Activated CD4-positive, alpha-beta T cell treated with anti-CD3 and anti-CD28 coated beads, Interleukin-2, amount 10 ng/mL, durations not matched to agents 7 days and 5 days (primary cell): ENCODE results near the gene PRPF8. TPM values are rescaled to one million over a fixed set of nuclear protein-coding genes. Genes with fewer than 3 reads are reported as not detected.

Experiments
- CTCF ChIA-PET: fragments of 350-600 bp; sonication (Branson Sonifier 250); formaldehyde crosslinking; loops from one replicate; lab custom pipeline; 2021; ENCODE audit warnings: antibody characterized with exemption; lab: Charles Lee
- POLR2A ChIA-PET: fragments of 350-600 bp; sonication (Branson Sonifier 250); formaldehyde crosslinking; loops from one replicate; lab custom pipeline; 2021; ENCODE audit warnings: antibody characterized with exemption; lab: Charles Lee
- DNase-seq: peaks from one replicate; pipeline ENCODE4 v3.0.0-alpha.2; 2020
- H3K27ac Mint-ChIP-seq: one replicate; pipeline ENCODE4 v1.8.0; 2021; ENCODE audit warnings: mild to moderate bottlenecking, moderate library complexity, mixed read lengths
- H3K27me3 Mint-ChIP-seq: one replicate; pipeline ENCODE4 v1.8.0; 2021; ENCODE audit warnings: mixed read lengths
- H3K36me3 Mint-ChIP-seq: one replicate; pipeline ENCODE4 v1.8.0; 2021; ENCODE audit warnings: low read depth, mixed read lengths
- H3K4me1 Mint-ChIP-seq: one replicate; pipeline ENCODE4 v1.8.0; 2021; ENCODE audit warnings: mixed read lengths
- H3K4me3 Mint-ChIP-seq: one replicate; pipeline ENCODE4 v1.8.0; 2021; ENCODE audit warnings: mild to moderate bottlenecking, moderate library complexity, mixed read lengths
- H3K9me3 Mint-ChIP-seq: one replicate; pipeline ENCODE4 v1.8.0; 2021; ENCODE audit warnings: mixed read lengths
- total RNA-seq, 2 experiments: library from RNA; stranded (reverse); gene quantifications; one replicate each; pipeline ENCODE4 v1.2.3, GENCODE V29; 2021

Gene PRPF8
- total RNA-seq, 2 experiments from 2014 or later, result 302 to 316 TPM

GRCh38 chr17:1636732-1637285 lies 47.9 kb downstream of the PRPF8 start:
- POLR2A ChIA-PET, result no interaction called here
- Mint-ChIP-seq H3K9me3 (no peaks in the 10 kb centered on the region), H3K4me3 (no peak overlapping the region), H3K27ac (peak overlapping the region; percentile 36), H3K27me3 (peaks cover under 1% of the 10 kb centered on the region), H3K4me1 (no peaks in the 10 kb centered on the region), H3K36me3 (no peaks in the 10 kb centered on the region)
- no peak for DNase-seq
- CTCF ChIA-PET, result interaction anchor here (1.1 to 1.4 kb wide), 2 partner anchors 9 to 12 kb away, joined by 3 read pairs; partner anchors contain the start of gene SCARF1

DNA sequence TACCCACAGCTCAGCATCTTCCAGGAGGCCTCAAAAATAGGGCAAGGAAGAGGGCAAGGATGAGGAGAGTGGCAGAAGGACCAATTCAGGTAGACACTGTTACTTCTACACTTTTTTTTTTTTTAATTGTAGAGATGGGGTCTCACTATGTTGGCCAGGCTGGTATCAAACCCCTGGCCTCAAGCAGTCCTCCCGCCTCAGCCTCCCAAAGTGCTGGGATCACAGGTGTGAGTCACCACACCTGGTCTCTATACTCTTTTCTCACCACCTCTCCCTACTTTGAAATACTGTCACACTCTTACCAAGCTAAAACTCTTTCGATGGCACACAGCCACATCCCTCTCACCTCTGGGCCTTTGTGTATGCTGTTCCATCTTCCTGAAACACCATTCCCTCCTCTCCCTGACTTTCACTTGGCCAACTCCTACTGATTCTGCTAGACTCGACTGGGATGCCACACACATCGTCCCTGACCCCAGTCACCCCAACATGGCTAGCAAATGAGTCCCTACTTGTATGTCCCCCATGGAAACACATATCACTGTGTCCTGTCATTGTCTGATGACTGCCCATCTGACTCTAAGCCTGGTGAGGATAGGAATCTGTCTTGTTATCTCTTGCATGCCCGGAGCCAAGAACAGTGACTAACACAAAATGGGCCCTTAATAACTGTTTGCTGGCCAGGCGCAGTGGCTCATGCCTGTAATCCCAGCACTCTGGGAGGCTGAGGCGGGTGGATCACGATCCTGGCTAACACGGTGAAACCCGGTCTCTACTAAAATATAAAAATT lies 48.8 kb downstream of the PRPF8 start:
- DNase-seq, result no peak
- Mint-ChIP-seq H3K4me1 (no peaks in the 10 kb centered on the region), H3K4me3 (no peak overlapping the region), H3K27ac (no peak overlapping the region), H3K9me3 (no peaks in the 10 kb centered on the region), H3K27me3 (peaks cover 8% of the 10 kb centered on the region), H3K36me3 (no peaks in the 10 kb centered on the region)
- CTCF ChIA-PET, result interaction anchor here (0.6 to 1.2 kb wide), 5 partner anchors 9 to 21 kb away, joined by 3 to 4 read pairs (median 3); partner anchors contain the start of genes RILP and SCARF1
- POLR2A ChIA-PET, result no interaction called here

GRCh38 chr17:1634841-1635650 lies 49.6 kb downstream of the PRPF8 start:
- ChIA-PET POLR2A (no interaction called here), CTCF (interaction anchor here (0.6 to 1.2 kb wide), 4 partner anchors 9 to 20 kb away, joined by 3 to 4 read pairs (median 4); partner anchors contain the start of gene RILP)
- Mint-ChIP-seq H3K27ac (no peak overlapping the region), H3K4me1 (peaks cover 4% of the 10 kb centered on the region), H3K9me3 (no peaks in the 10 kb centered on the region), H3K27me3 (peaks cover 15% of the 10 kb centered on the region), H3K4me3 (no peak overlapping the region), H3K36me3 (no peaks in the 10 kb centered on the region)
- no peak for DNase-seq

- no peaks in the 10 kb centered on the region for H3K36me3 Mint-ChIP-seq
These were observed 54.0 kb downstream of the PRPF8 start for GRCh38 chr17:1630662-1631061.

DNA sequence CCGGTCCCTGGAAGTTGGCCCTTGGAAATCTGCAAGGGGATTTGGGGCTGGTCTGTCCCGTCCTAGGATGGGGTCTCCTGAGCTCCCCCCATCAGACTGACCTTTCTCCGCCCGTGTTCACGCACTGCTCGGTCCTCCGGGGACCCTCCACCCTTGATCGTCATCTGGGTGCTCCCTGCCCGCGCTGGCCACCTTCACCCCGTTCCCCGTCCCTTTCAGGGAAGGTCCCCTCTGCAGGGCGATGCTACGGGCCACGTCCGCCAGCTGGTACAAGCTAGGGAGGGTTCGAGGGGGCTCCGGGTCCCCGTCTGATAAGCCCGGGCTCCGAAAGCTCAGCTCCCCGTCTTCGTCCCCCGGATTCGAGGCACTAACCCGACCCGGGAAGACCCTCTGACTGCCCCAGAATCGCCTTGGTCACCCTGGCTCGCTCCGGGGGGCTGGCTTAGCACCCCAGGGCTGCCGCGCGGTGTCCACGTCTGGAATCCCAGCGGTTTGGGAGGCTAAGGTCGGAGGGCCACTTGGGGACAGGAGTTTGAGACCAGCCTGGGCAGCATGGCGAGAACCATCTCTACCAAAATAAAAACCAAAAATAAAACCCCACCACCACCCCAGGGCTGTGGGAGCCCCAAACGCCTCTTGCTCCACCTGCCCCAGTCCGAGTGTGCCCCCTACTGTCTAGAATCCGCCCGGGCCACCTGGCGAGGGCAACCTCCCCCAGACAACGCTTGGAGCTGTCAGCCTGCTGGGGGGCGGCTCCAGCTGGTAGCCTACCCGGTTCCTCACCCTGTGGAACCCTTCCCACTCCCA lies 55.0 kb downstream of the PRPF8 start:
- Mint-ChIP-seq H3K9me3 (no peaks in the 10 kb centered on the region), H3K27me3 (peaks cover 45% of the 10 kb centered on the region), H3K36me3 (no peaks in the 10 kb centered on the region), H3K4me1 (peaks cover 28% of the 10 kb centered on the region), H3K4me3 (peak overlapping the region; percentile 81), H3K27ac (peak overlapping the region; percentile 54)
- DNase-seq, result peak; percentile 78
- CTCF ChIA-PET, result interaction anchor here (0.6 to 2.4 kb wide), 17 partner anchors 10 to 279 kb away, joined by 3 to 22 read pairs (median 3); partner anchors contain the start of genes INPP5K and SCARF1
- POLR2A ChIA-PET, result no interaction called here

More at GRCh38 chr17:1630662-1631061, 54.0 kb downstream of the PRPF8 start:
- H3K4me1 Mint-ChIP-seq, result peaks cover 28% of the 10 kb centered on the region
- H3K9me3 Mint-ChIP-seq, result no peaks in the 10 kb centered on the region
- peak overlapping the region; percentile 81 for H3K4me3 Mint-ChIP-seq
- POLR2A ChIA-PET, result no interaction called here
- DNase-seq, result no peak
- CTCF ChIA-PET, result interaction anchor here (0.6 to 2.4 kb wide), 15 partner anchors 9 to 280 kb away, joined by 3 to 22 read pairs (median 3); partner anchors contain the start of genes INPP5K and SCARF1
- H3K27me3 Mint-ChIP-seq, result peaks cover 39% of the 10 kb centered on the region
- no peak overlapping the region for H3K27ac Mint-ChIP-seq

GRCh38 chr17:1628856-1629503 lies 55.7 kb downstream of the PRPF8 start:
- H3K36me3 Mint-ChIP-seq, result no peaks in the 10 kb centered on the region
- H3K4me1 Mint-ChIP-seq, result peaks cover 28% of the 10 kb centered on the region
- POLR2A ChIA-PET, result no interaction called here
- peak overlapping the region; percentile 90 for H3K27ac Mint-ChIP-seq
- H3K4me3 Mint-ChIP-seq, result peak overlapping the region; percentile 88
- H3K9me3 Mint-ChIP-seq, result no peaks in the 10 kb centered on the region
- peak; percentile 90 for DNase-seq
- H3K27me3 Mint-ChIP-seq, result peaks cover 45% of the 10 kb centered on the region
- CTCF ChIA-PET, result interaction anchor here (0.6 to 2.4 kb wide), 7 partner anchors 11 to 263 kb away, joined by 3 to 22 read pairs (median 5); partner anchors contain the start of gene RILP

- Mint-ChIP-seq H3K4me3 (peak within 1 kb of the TSS; percentile 88), H3K27me3 (peaks cover 45% of the 10 kb centered on the region), H3K4me1 (peaks cover 28% of the 10 kb centered on the region), H3K9me3 (no peaks in the 10 kb centered on the region), H3K36me3 (no peaks in the 10 kb centered on the region), H3K27ac (peak within 1 kb of the TSS; percentile 90)
- CTCF ChIA-PET, result interaction anchor here (1.3 to 2.4 kb wide), 3 partner anchors 12 to 22 kb away, joined by 3 to 22 read pairs (median 3); partner anchors contain the start of gene RILP
- peak; percentile 73 for DNase-seq
- POLR2A ChIA-PET, result interaction anchor here (0.5 kb wide), 1 partner anchor 99 kb away, joined by 4 read pairs; no protein-coding TSS in a partner anchor
These were observed 56.4 kb downstream of the PRPF8 start, which contains the start of gene SLC43A2 for GRCh38 chr17:1627982-1628855. TSS of gene SLC43A2 (minus strand) at chr17:1628834. CDS start at chr17:1627874, 960 bp downstream.

- Mint-ChIP-seq H3K36me3 (no peaks in the 10 kb centered on the region), H3K4me1 (peaks cover 28% of the 10 kb centered on the region), H3K27ac (no peak overlapping the region), H3K9me3 (no peaks in the 10 kb centered on the region), H3K4me3 (peak overlapping the region; percentile 47), H3K27me3 (peaks cover 45% of the 10 kb centered on the region)
- DNase-seq, result no peak
- POLR2A ChIA-PET, result interaction anchor here (0.5 kb wide), 1 partner anchor 100 kb away, joined by 4 read pairs; no protein-coding TSS in a partner anchor
- CTCF ChIA-PET, result interaction anchor here (0.9 to 1.3 kb wide), 2 partner anchors 20 to 23 kb away, joined by 3 read pairs; partner anchors contain the start of gene RILP
These were observed 57.3 kb downstream of the PRPF8 start for GRCh38 chr17:1627182-1627981.

DNA sequence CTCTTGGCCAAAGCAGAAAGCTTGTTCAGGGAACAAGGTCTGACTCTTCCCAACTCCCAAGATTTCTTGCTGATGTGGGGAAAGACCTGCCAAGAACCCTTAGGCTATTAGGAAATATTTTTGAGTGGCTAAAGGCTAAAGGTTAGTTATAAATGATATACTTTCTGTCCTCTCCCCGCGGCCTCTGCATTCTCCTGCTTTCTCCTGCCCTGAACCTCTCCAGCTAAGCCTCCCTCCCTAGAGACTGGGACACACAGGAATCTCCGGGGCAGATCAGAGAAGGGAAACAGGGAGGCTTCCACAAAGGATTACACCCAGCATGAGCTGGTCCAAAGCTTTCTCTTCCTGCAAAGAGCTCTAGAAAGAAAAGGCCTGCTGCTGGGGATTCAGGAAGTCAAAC lies 58.3 kb downstream of the PRPF8 start:
- H3K27me3 Mint-ChIP-seq, result peaks cover 41% of the 10 kb centered on the region
- peaks cover 28% of the 10 kb centered on the region for H3K4me1 Mint-ChIP-seq
- DNase-seq, result no peak
- no peak overlapping the region for H3K4me3 Mint-ChIP-seq
- POLR2A ChIA-PET, result no interaction called here
- no peaks in the 10 kb centered on the region for H3K36me3 Mint-ChIP-seq
- H3K27ac Mint-ChIP-seq, result no peak overlapping the region
- CTCF ChIA-PET, result interaction anchor here (0.9 to 1.2 kb wide), 2 partner anchors 19 to 37 kb away, joined by 3 to 4 read pairs; no protein-coding TSS in a partner anchor
- H3K9me3 Mint-ChIP-seq, result no peaks in the 10 kb centered on the region

- ChIA-PET POLR2A (no interaction called here), CTCF (interaction anchor here (1.2 kb wide), 1 partner anchor 36 kb away, joined by 4 read pairs; no protein-coding TSS in a partner anchor)
- DNase-seq, result no peak
- no peaks in the 10 kb centered on the region for H3K9me3 Mint-ChIP-seq
- no peaks in the 10 kb centered on the region for H3K36me3 Mint-ChIP-seq
- peaks cover 34% of the 10 kb centered on the region for H3K27me3 Mint-ChIP-seq
- no peak overlapping the region for H3K4me3 Mint-ChIP-seq
- no peak overlapping the region for H3K27ac Mint-ChIP-seq
- H3K4me1 Mint-ChIP-seq, result peaks cover 27% of the 10 kb centered on the region
These were observed 59.1 kb downstream of the PRPF8 start for GRCh38 chr17:1625581-1625980.
